HG03457 (cell line): ENCODE data around the gene THADA.
"Not testable (repeated sequence)": the region's sequence is repeated elsewhere in the genome, so short reads cannot be mapped to it uniquely, and the experiment has no call there.

Experiments
- ATAC-seq: cut with Tn5 transposase; IDR thresholded peaks from one replicate; pipeline ENCODE4 v1.9.1; 2021; ENCODE audit warnings: moderate number of reproducible peaks; ENCODE audit not compliant: unreplicated experiment

The THADA gene

GRCh38 chr2:43448011-43448821 lies 147.6 kb downstream of the THADA start:
- ATAC-seq: no peak

GRCh38 chr2:43446755-43447154 lies 149.1 kb downstream of the THADA start:
- ATAC-seq: not testable (repeated sequence)

DNA sequence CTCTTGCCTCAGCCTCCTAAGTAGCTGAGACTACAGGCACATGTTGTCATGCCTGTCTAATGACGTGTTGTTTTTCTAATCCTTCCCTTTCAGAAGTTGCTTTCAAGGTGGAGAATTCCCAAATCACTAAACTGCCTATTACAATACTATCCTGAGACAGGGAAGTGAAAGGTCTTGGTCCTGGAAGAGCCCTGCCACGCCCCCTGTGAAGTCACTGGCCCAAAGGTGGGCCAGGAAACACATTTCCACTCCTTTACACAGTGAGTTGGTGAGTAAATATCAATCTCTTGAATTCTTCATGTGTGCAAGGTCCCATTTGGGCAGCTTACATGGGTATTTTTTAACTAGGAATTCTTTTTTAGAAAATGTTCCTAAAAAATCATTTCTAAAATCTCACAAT lies 150.1 kb downstream of the THADA start:
- ATAC-seq: no peak

DNA sequence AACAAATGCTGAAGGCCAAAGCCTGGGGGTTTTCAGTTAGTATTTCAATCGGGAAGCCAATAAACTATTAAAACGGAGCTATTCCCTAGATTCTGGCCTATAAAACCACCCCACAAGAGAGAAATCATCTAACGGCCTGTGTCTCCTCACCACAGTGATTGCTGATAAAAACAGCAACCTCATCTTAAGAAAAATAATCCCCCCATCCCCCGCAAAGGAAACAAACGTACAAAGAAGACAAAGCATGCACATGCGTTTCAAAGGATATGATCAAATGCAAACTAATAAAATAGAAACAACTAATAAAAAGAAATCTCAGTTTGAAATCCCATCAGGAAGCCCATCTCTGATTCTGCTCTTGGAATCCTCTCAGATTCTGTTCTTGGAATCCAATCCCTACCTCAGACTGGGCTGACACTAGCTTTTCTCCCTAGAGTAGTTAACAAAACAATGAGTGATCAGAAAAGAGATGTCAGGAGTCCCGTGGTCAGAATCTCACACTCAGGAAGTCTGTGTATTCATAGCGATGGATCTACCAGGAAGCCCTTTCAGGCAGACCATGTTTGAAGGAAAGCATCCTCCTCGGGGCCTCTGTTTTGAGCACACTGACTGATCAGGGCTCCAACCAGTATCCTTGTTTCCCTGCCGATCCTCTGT lies 150.7 kb downstream of the THADA start:
- no peak for ATAC-seq

DNA sequence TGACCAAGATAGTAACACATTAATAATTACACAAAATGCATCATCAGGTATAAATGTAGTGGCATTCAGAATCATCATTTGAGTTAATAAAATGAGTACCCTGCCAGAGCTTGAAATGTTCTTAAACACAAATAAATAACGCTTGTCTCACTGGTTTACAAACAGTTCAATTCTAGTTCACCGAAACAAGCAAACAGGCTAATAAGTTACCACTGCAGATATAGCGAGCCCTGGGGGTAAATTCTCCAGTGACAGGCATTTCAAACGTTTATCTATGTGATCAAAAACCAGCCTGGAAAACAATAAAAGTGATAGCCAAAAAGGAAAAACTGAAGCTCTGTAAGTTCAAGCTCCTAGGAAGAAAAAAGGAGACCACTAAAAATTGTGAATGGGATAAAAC lies 152.6 kb downstream of the THADA start:
- no peak for ATAC-seq

DNA sequence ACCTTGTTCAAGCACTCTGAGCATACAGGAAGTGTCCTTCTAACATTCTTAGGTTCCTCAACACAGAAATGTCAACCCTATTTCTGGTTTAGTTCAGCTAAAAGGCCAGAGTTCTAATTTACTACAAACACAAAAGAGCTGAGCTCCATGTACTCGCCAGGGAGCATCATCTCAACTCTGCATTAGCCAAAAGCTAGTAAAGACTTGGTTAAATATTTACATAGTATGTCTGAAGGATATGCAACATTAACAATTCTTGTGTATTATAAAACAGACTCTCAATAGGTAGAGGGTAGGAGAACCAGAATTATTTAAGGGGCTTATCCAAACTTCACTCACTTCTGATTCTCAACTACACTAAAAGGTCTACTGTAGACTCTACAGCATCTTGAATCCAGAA lies 154.6 kb downstream of the THADA start:
- ATAC-seq: no peak

GRCh38 chr2:43438858-43439655 lies 156.8 kb downstream of the THADA start:
- ATAC-seq: no peak

DNA sequence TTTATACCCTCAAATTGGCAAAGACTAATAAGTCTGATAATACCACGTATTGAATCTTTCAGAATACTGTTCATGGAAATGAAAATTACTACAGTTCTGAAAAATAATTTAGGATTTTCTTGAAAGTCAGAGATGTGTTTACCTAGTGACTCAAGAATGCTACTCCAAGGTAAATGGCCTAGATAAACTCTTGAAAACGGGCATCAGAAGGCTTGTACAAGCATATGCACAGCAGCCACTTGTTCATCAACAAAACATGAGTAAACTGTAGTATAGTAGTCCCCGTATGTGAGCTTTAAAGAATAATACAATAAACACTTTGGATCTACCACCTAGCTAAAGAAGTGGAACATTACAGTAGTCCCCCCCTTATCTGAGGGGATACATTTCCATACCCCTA lies 157.5 kb downstream of the THADA start:
- no peak for ATAC-seq

GRCh38 chr2:43437363-43437762 lies 158.5 kb downstream of the THADA start:
- no peak for ATAC-seq

- no peak for ATAC-seq
Measured at GRCh38 chr2:43436431-43436830, 159.4 kb downstream of the THADA start.

DNA sequence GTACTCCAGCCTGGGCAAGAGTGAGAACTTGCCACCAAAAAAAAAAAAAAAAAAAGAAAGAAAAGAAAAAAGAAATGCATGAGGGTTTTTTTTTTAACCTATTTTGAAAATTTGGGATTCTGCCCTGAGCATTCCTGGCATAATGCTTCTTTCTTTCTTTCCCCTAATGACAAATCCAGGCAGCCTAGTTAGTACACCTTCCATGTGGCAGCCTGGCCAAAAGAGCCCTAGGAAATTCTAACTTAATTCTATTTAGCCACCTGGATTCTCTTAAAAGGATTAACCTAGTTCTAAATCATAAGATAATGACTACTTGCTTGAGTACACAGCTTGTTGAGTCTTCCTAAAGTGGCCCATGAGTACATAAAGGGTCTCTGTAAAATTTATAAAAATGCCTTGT lies 160.1 kb downstream of the THADA start:
- ATAC-seq: no peak

GRCh38 chr2:43430489-43430888 lies 165.3 kb downstream of the THADA start:
- no peak for ATAC-seq

- ATAC-seq: no peak
Measured at GRCh38 chr2:43429369-43429768, 166.5 kb downstream of the THADA start.

DNA sequence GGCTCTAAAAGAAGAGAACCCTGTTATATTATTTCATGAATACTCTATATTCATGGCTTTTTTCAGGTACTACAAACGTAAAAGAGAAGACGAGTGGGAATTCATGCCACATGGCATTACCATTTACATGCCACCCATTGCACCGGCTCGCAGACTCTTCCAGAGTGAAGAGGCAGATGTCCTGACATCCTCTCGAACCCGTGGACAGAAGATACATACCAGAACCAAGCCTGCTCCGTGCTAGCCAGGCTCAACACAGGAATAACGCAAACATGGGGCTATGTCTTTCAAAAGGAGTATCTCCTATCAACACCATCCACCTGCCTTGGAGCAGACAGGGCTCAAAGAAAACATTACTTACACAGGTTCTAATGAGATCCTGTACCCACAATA lies 168.8 kb downstream of the THADA start:
- no peak for ATAC-seq

GRCh38 chr2:43426305-43427031 lies 169.4 kb downstream of the THADA start:
- ATAC-seq: peak; percentile 85

DNA sequence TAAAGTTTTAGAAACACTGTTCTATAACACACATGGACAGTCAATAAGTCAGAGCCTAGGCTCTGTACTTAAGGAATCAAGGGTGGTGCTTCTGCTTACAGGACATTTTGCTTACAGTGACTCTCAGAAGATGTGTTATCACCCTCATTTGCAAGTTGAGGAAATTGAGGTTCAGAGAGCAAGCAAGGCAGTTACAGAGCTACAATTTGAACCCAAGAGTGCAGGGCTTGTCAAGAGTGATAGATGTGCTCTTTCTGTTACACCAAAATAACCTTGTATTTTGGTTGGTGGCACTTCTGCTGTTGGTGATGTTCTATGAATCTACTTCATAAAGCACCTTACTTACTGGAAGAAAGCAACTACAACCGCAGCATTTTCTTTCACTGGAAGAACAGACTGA lies 170.2 kb downstream of the THADA start:
- ATAC-seq: no peak

GRCh38 chr2:43424262-43425207 lies 171.3 kb downstream of the THADA start:
- ATAC-seq: no peak

- no peak for ATAC-seq
Measured at GRCh38 chr2:43423941-43424261, 171.9 kb downstream of the THADA start.

DNA sequence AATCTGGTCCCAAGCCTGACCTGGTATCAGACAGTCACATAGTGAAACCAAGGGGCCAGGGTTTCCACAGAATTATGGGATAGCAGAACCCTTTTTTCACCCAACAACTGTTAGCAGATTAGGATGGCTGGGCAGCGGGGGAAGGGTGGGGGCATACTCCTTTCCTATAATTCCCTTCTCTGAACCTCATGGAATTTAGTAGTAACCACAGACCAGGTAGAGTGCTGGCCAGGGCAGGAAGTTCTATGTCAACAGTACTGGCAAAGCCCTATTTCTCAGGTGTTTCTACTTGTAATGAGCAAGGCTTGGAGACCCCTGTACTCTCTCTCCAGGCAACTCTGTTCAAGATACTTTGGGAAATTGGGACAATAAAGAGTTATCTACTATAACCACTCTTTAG lies 174.6 kb downstream of the THADA start:
- ATAC-seq: no peak

DNA sequence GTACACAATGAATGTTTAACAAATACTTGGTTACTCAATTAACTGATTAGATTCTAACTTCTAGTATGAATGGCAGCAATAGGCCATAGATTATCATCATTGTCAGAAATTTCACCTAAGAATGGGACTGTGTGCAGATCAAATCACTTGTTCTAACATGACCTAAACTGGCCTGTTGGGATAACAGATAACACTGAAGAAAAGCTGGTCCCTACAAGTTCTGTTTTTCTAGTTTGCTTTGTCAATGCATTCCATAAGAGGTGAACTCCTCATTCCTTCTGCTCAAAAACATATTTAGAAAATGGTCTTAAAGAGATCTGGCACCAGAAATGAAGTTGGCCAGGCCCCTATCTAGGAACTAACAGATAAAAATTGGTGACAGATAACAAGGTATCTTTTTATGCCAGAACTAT lies 175.4 kb downstream of the THADA start:
- ATAC-seq: no peak
